Measurements from ENCODE around the gene CD58.
"Not testable (repeated sequence)": the region's sequence is repeated elsewhere in the genome, so short reads cannot be mapped to it uniquely, and the experiment has no call there.

CD58 gene

GRCh38 chr1:116570358-116571214 is at the start of gene CD58:
CD58 (minus strand) TSS chr1:116571026; CDS start chr1:116570972, 54 bp downstream.
- DNase-seq = peak; percentile 78

- DNase-seq = not testable (repeated sequence)
Observed at GRCh38 chr1:116620392-116620791, 49.6 kb upstream of the CD58 start.

- not testable (repeated sequence) for DNase-seq
Observed at GRCh38 chr1:116619106-116619505, 48.3 kb upstream of the CD58 start.

- not testable (repeated sequence) for DNase-seq
Observed at GRCh38 chr1:116617808-116618207, 47.0 kb upstream of the CD58 start.

- not testable (repeated sequence) for DNase-seq
Observed at GRCh38 chr1:116613825-116614224, 43.0 kb upstream of the CD58 start.

GRCh38 chr1:116609801-116610371 is 39.1 kb upstream of the CD58 start:
- not testable (repeated sequence) for DNase-seq

GRCh38 chr1:116608841-116609240 is 38.0 kb upstream of the CD58 start:
- DNase-seq = not testable (repeated sequence)

- not testable (repeated sequence) for DNase-seq
Observed at GRCh38 chr1:116608151-116608550, 37.3 kb upstream of the CD58 start.

GRCh38 chr1:116607463-116607862 is 36.6 kb upstream of the CD58 start:
- DNase-seq = not testable (repeated sequence)

- DNase-seq = peak; percentile 81
Observed at GRCh38 chr1:116606067-116606466, 35.2 kb upstream of the CD58 start.

- DNase-seq = no peak
Observed at GRCh38 chr1:116605315-116605714, 34.5 kb upstream of the CD58 start.

- DNase-seq = not testable (repeated sequence)
Observed at GRCh38 chr1:116604408-116604807, 33.6 kb upstream of the CD58 start.

GRCh38 chr1:116603646-116604045 is 32.8 kb upstream of the CD58 start:
- DNase-seq = not testable (repeated sequence)

GRCh38 chr1:116599369-116599768 is 28.5 kb upstream of the CD58 start:
- not testable (repeated sequence) for DNase-seq

- not testable (repeated sequence) for DNase-seq
Observed at GRCh38 chr1:116598420-116599036, 27.7 kb upstream of the CD58 start.

- DNase-seq = not testable (repeated sequence)
Observed at GRCh38 chr1:116597388-116597787, 26.6 kb upstream of the CD58 start.

GRCh38 chr1:116596742-116597307 is 26.0 kb upstream of the CD58 start:
- DNase-seq = peak; percentile 80

GRCh38 chr1:116595946-116596741 is 25.3 kb upstream of the CD58 start:
- peak; percentile 69 for DNase-seq

GRCh38 chr1:116595065-116595840 is 24.4 kb upstream of the CD58 start:
- DNase-seq = not testable (repeated sequence)

- not testable (repeated sequence) for DNase-seq
Observed at GRCh38 chr1:116593977-116594376, 23.2 kb upstream of the CD58 start.

- not testable (repeated sequence) for DNase-seq
Observed at GRCh38 chr1:116593401-116593800, 22.6 kb upstream of the CD58 start.

All from MV-4-11 (cell line).